Fibroblast of pulmonary artery (primary cell): ENCODE data around the gene IFT172.

ENCODE experiments used
- DNase-seq: peaks from one replicate; pipeline ENCODE4 v3.0.0-alpha.2; 2010; ENCODE audit warnings: low read depth
- H3K4me3 ChIP-seq: replicated peaks from 2 replicates; pipeline ENCODE4 v1.5.1; 2011; ENCODE audit warnings: low read depth, mild to moderate bottlenecking, control low read depth, low read length, moderate library complexity
- CTCF ChIP-seq: IDR thresholded peaks from 2 replicates; pipeline ENCODE4 v1.5.1; 2011; ENCODE audit warnings: mild to moderate bottlenecking, control low read depth, low read length, inconsistent platforms; ENCODE audit errors: missing control alignments

The IFT172 gene

GRCh38 chr2:27494284-27494943, 4.9 kb upstream of the IFT172 start:
- H3K4me3 ChIP-seq: peak overlapping the region; percentile 69
- peak; percentile 72 for DNase-seq

DNA sequence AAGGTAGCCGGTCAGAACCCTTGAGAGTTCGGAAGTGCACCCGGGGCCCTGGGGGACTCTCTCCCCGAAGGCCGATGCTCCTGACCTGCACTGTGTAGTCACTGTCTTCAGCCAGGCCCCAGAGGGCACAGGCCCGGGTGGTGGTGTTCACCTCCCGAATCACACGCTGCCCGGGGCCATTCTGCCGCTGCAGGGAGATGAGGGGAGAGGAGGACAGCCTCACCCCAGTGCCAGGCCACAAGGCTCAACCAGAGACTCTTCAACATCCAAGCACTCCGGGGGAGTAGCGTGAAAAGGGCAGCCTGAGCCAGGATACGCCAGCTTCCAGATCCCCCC, 4.4 kb upstream of the IFT172 start:
- DNase-seq: no peak
- no peak for TF ChIP-seq CTCF
- H3K4me3 ChIP-seq: peak overlapping the region; percentile 69

More at GRCh38 chr2:27494284-27494943, 4.9 kb upstream of the IFT172 start:
- no peak for TF ChIP-seq CTCF

DNA sequence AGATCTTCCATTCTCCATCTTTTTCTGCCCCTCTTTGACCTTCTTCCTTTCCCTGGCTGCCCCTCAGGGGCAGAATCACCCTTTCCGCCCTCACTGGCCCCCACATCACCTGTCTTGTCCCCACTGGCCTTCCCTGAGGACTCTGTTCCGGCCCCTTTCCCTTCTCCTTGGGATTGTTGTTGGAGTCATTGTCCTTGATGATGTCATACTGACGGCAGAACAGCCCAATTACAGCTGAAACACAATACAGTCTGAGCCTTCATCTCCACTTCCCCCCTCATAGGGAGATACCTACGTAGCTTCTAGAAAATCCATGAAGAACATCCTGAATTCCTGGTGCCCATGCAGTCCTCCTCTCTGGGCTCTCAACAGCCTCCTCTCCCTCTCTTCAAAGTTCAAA, 3.0 kb upstream of the IFT172 start:
- no peak overlapping the region for H3K4me3 ChIP-seq
- no peak for DNase-seq
- no peak for TF ChIP-seq CTCF

- TF ChIP-seq CTCF: no peak
- H3K4me3 ChIP-seq: peak overlapping the region; percentile 79
- peak; percentile 33 for DNase-seq
Measured at GRCh38 chr2:27489118-27489497, 435 bp downstream of the IFT172 start.

DNA sequence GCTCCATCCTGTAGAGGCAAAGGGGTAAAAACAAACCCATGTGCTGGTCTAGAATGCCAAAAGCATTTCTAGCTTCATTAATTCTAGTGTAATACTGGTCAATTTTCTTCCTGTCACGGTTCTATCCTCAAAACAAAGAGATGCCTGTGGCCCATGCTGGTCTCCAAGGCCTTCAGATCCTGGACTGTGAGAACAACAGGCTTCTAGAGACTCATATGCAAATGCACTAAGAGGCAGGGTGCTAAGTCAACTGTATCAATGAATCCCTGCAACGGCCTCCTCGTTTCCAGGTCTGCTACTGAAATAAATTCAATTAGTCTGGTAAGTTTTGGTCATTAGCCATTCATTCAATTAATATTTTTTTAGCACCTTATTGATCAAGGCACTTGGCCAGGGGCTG, 4.0 kb downstream of the IFT172 start:
- no peak overlapping the region for H3K4me3 ChIP-seq
- no peak for TF ChIP-seq CTCF
- DNase-seq: no peak

GRCh38 chr2:27471961-27472360, 17.6 kb downstream of the IFT172 start:
- H3K4me3 ChIP-seq: no peak overlapping the region
- TF ChIP-seq CTCF: no peak
- DNase-seq: no peak

GRCh38 chr2:27464443-27464842, 25.1 kb downstream of the IFT172 start:
- DNase-seq: no peak
- no peak for TF ChIP-seq CTCF
- no peak overlapping the region for H3K4me3 ChIP-seq
